CD4-positive, alpha-beta memory T cell (primary cell): ENCODE measurements around the gene GGA1. TPM values are rescaled to one million over a fixed set of nuclear protein-coding genes. Genes with fewer than 3 reads are reported as not detected.

Experiments used
- CTCF ChIA-PET: fragments of 350-600 bp; sonication (Branson Sonifier 250); formaldehyde crosslinking; loops from one replicate; lab custom pipeline; 2021; ENCODE audit warnings: inconsistent platforms; ENCODE audit not compliant: partially characterized antibody; lab: Charles Lee
- POLR2A ChIA-PET: fragments of 350-600 bp; sonication (Branson Sonifier 250); formaldehyde crosslinking; loops from one replicate; lab custom pipeline; 2021; ENCODE audit not compliant: partially characterized antibody; lab: Charles Lee
- DNase-seq, 5 donors: peaks; one replicate each; pipeline versions ENCODE4 v3.0.0 to v3.0.0-alpha.2; 2020 to 2022; ENCODE audit warnings: mixed read lengths in 1 of 5
- H3K27ac ChIP-seq: one replicate; pipeline ENCODE4 v1.7.0; 2013; ENCODE audit warnings: low read depth, low read length
- H3K27me3 ChIP-seq: 2 replicates; pipeline ENCODE4 v1.7.0; 2013; ENCODE audit warnings: mild to moderate bottlenecking, low read length, moderate library complexity; ENCODE audit not compliant: insufficient read depth
- H3K36me3 ChIP-seq: 2 replicates; pipeline ENCODE4 v1.7.0; 2013; ENCODE audit warnings: mild to moderate bottlenecking, low read length, moderate library complexity; ENCODE audit not compliant: insufficient read depth
- H3K4me1 ChIP-seq: 2 replicates; pipeline ENCODE4 v1.7.0; 2013; ENCODE audit warnings: mild to moderate bottlenecking, low read length, moderate library complexity; ENCODE audit not compliant: insufficient read depth
- H3K4me3 ChIP-seq, 2 donors: one replicate each; pipeline ENCODE4 v1.7.0; 2013; ENCODE audit warnings: low read length in 2 of 2, mild to moderate bottlenecking in 1 of 2
- H3K9me3 ChIP-seq, 2 donors: one replicate each; pipeline ENCODE4 v1.7.0; 2013; ENCODE audit warnings: low read length in 2 of 2, control low read depth in 1 of 2; ENCODE audit not compliant: control insufficient read depth in 1 of 2
- H3K27ac Mint-ChIP-seq, 7 donors: one replicate each; pipeline ENCODE4 v1.8.0; 2020 to 2021; ENCODE audit warnings: mixed read lengths in 7 of 7, mild to moderate bottlenecking in 6 of 7, inconsistent platforms in 3 of 7, moderate library complexity in 3 of 7
- H3K27me3 Mint-ChIP-seq, 2 donors: one replicate each; pipeline ENCODE4 v1.8.0; 2020 to 2021; ENCODE audit warnings: mixed read lengths in 2 of 2
- H3K36me3 Mint-ChIP-seq, 2 donors: one replicate each; pipeline ENCODE4 v1.8.0; 2020 to 2021; ENCODE audit warnings: mixed read lengths in 2 of 2, inconsistent platforms in 1 of 2, mild to moderate bottlenecking in 1 of 2
- H3K4me1 Mint-ChIP-seq, 4 donors: one replicate each; pipeline ENCODE4 v1.8.0; 2020 to 2021; ENCODE audit warnings: mixed read lengths in 4 of 4, mild to moderate bottlenecking in 1 of 4
- H3K4me3 Mint-ChIP-seq, 8 donors: one replicate each; pipeline ENCODE4 v1.8.0; 2020 to 2021; ENCODE audit warnings: mixed read lengths in 8 of 8, mild to moderate bottlenecking in 7 of 8, moderate library complexity in 6 of 8, inconsistent platforms in 3 of 8
- H3K9me3 Mint-ChIP-seq, 8 donors: one replicate each; pipeline ENCODE4 v1.8.0; 2020 to 2021; ENCODE audit warnings: mixed read lengths in 8 of 8, mild to moderate bottlenecking in 5 of 8, inconsistent platforms in 3 of 8, moderate library complexity in 1 of 8
- intact Hi-C: fragments of 100-400 bp; cut with micrococcal nuclease; formaldehyde crosslinking; loops from one replicate; pipeline ENCODE4 v1.15.1; 2023
- polyA plus RNA-seq, 2 donors: library from polyadenylated mRNA; unstranded; fragments of 300-500 nt; fragmentation: Illumina TruSeq; gene quantifications; one replicate each; pipeline ENCODE4 v1.2.3, GENCODE V29; 2021
- total RNA-seq, 2 experiments: library from RNA; stranded (reverse); gene quantifications; one replicate each; pipeline ENCODE4 v1.2.3, GENCODE V29; 2021

The GGA1 gene
- total and polyA plus RNA-seq, 4 experiments from 2014 or later = 16.3 to 109 (median 67.5) TPM

GRCh38 chr22:37640591-37641560, 32.2 kb downstream of the GGA1 start:
- Histone ChIP-seq H3K27ac (peak overlapping the region; percentile 64), H3K27me3 (no peaks in the 10 kb centered on the region), H3K4me3 (peak overlapping the region; percentile 75 to 84), H3K4me1 (peaks cover 69% of the 10 kb centered on the region), H3K36me3 (peaks cover 41% of the 10 kb centered on the region), H3K9me3 (no peaks in the 10 kb centered on the region)
- ChIA-PET CTCF (interaction anchor here (7.3 to 20.3 kb wide), 4 partner anchors 14 to 39 kb away, joined by 114 to 558 read pairs (median 357); partner anchors contain the start of genes GGA1, LGALS1, NOL12 and PDXP), POLR2A (interaction anchor here (0.8 to 12.1 kb wide), 10 partner anchors 9 to 49 kb away, joined by 3 to 247 read pairs (median 8); partner anchors contain the start of genes GGA1, LGALS1 and PDXP)
- H3K27me3 Mint-ChIP-seq = no peaks in the 10 kb centered on the region
- peak overlapping the region; percentile 86 to 97 (median 91) for H3K27ac Mint-ChIP-seq
- peak overlapping the region; percentile 90 to 100 (median 94) for H3K4me3 Mint-ChIP-seq
- H3K36me3 Mint-ChIP-seq = peaks cover 16 to 46% of the 10 kb centered on the region in 2 donors
- peak in 2 of 5 donors; percentile 24 to 50 for DNase-seq
- intact Hi-C loops = no loop called here
- H3K9me3 Mint-ChIP-seq = no peaks in the 10 kb centered on the region
- H3K4me1 Mint-ChIP-seq = peaks cover 35 to 74% (median 54%) of the 10 kb centered on the region in 4 donors

GRCh38 chr22:37641561-37641949, 32.9 kb downstream of the GGA1 start:
- H3K4me3 ChIP-seq = peak overlapping the region; percentile 3 to 75
- no peaks in the 10 kb centered on the region for H3K9me3 Mint-ChIP-seq
- H3K4me3 Mint-ChIP-seq = peak overlapping the region; percentile 48 to 100 (median 90)
- no peak for DNase-seq
- intact Hi-C loops = no loop called here
- peak overlapping the region; percentile 64 for H3K27ac ChIP-seq
- peaks cover 47% of the 10 kb centered on the region for H3K36me3 ChIP-seq
- H3K27ac Mint-ChIP-seq = peak overlapping the region; percentile 29 to 91 (median 61)
- ChIA-PET POLR2A (interaction anchor here (1.0 to 12.1 kb wide), 7 partner anchors 9 to 32 kb away, joined by 3 to 247 read pairs (median 94); partner anchors contain the start of genes GGA1, LGALS1 and PDXP), CTCF (interaction anchor here (0.9 to 20.3 kb wide), 6 partner anchors 9 to 50 kb away, joined by 3 to 558 read pairs (median 168); partner anchors contain the start of genes GGA1, LGALS1, NOL12 and PDXP)
- peaks cover 16 to 48% of the 10 kb centered on the region in 2 donors for H3K36me3 Mint-ChIP-seq
- H3K4me1 Mint-ChIP-seq = peaks cover 30 to 67% (median 48%) of the 10 kb centered on the region in 4 donors
- no peaks in the 10 kb centered on the region for H3K27me3 ChIP-seq
- H3K4me1 ChIP-seq = peaks cover 62% of the 10 kb centered on the region
- H3K27me3 Mint-ChIP-seq = no peaks in the 10 kb centered on the region
- no peaks in the 10 kb centered on the region for H3K9me3 ChIP-seq

GRCh38 chr22:37643225-37643847, 34.7 kb downstream of the GGA1 start:
- ChIA-PET CTCF (interaction anchor here (0.9 to 20.3 kb wide), 9 partner anchors 16 to 253 kb away, joined by 3 to 558 read pairs (median 12); partner anchors contain the start of genes GGA1, LGALS1, NOL12 and PDXP), POLR2A (interaction anchor here (0.6 to 12.1 kb wide), 13 partner anchors 14 to 1056 kb away, joined by 3 to 247 read pairs (median 7); partner anchors contain the start of genes GGA1, LGALS1, NOL12 and PDXP)
- H3K36me3 ChIP-seq = peaks cover 62% of the 10 kb centered on the region
- Mint-ChIP-seq H3K4me1 (peaks cover 16 to 49% (median 32%) of the 10 kb centered on the region in 4 donors), H3K27ac (peak overlapping the region; percentile 68 to 91 (median 88)), H3K27me3 (no peaks in the 10 kb centered on the region), H3K4me3 (peak overlapping the region; percentile 15 to 82 (median 58)), H3K9me3 (no peaks in the 10 kb centered on the region), H3K36me3 (peaks cover 22 to 53% of the 10 kb centered on the region in 2 donors)
- no peak overlapping the region for H3K4me3 ChIP-seq
- H3K9me3 ChIP-seq = no peaks in the 10 kb centered on the region
- H3K27ac ChIP-seq = peak overlapping the region; percentile 45
- H3K4me1 ChIP-seq = peaks cover 44% of the 10 kb centered on the region
- no peaks in the 10 kb centered on the region for H3K27me3 ChIP-seq
- DNase-seq = peak; percentile 75 to 84 (median 80)
- intact Hi-C loops = loop anchor here (1.0 kb wide), 3 partner anchors 20 to 38 kb away; no protein-coding TSS in a partner anchor

GRCh38 chr22:37647317-37647716, 38.7 kb downstream of the GGA1 start:
- H3K4me3 ChIP-seq = no peak overlapping the region
- POLR2A ChIA-PET = interaction anchor here (0.8 to 4.5 kb wide), 4 partner anchors 12 to 40 kb away, joined by 3 to 27 read pairs (median 3); partner anchors contain the start of genes LGALS1 and PDXP

GRCh38 chr22:37647928-37648327, 39.3 kb downstream of the GGA1 start:
- Histone ChIP-seq H3K36me3 (peaks cover 88% of the 10 kb centered on the region), H3K4me3 (no peak overlapping the region), H3K27ac (no peak overlapping the region), H3K4me1 (peaks cover 10% of the 10 kb centered on the region), H3K9me3 (no peaks in the 10 kb centered on the region), H3K27me3 (no peaks in the 10 kb centered on the region)
- no peak for DNase-seq
- Mint-ChIP-seq H3K4me3 (no peak overlapping the region), H3K27me3 (no peaks in the 10 kb centered on the region), H3K27ac (peak overlapping the region in 1 of 7 donors; percentile 25), H3K4me1 (peaks cover 7 to 20% (median 11%) of the 10 kb centered on the region in 4 donors), H3K36me3 (peaks cover 33 to 54% of the 10 kb centered on the region in 2 donors), H3K9me3 (no peaks in the 10 kb centered on the region)
- intact Hi-C loops = no loop called here
- ChIA-PET CTCF (interaction anchor here (0.9 to 20.3 kb wide), 4 partner anchors 10 to 35 kb away, joined by 4 to 493 read pairs (median 4); partner anchors contain the start of gene PDXP), POLR2A (interaction anchor here (0.8 to 4.5 kb wide), 5 partner anchors 12 to 39 kb away, joined by 3 to 27 read pairs (median 3); partner anchors contain the start of genes LGALS1 and PDXP)

More at GRCh38 chr22:37647317-37647716, 38.7 kb downstream of the GGA1 start:
- H3K4me3 Mint-ChIP-seq = no peak overlapping the region
- no peaks in the 10 kb centered on the region for H3K27me3 ChIP-seq
- intact Hi-C loops = no loop called here
- peaks cover 16% of the 10 kb centered on the region for H3K4me1 ChIP-seq
- no peaks in the 10 kb centered on the region for H3K27me3 Mint-ChIP-seq
- no peaks in the 10 kb centered on the region for H3K9me3 ChIP-seq
- peak in 1 of 5 donors; percentile 29 for DNase-seq
- no peak overlapping the region for H3K27ac Mint-ChIP-seq
- peaks cover 7 to 26% (median 15%) of the 10 kb centered on the region in 4 donors for H3K4me1 Mint-ChIP-seq
- CTCF ChIA-PET = interaction anchor here (0.9 to 20.3 kb wide), 4 partner anchors 11 to 34 kb away, joined by 4 to 493 read pairs (median 112); partner anchors contain the start of gene PDXP
- no peaks in the 10 kb centered on the region for H3K9me3 Mint-ChIP-seq
- peaks cover 33 to 55% of the 10 kb centered on the region in 2 donors for H3K36me3 Mint-ChIP-seq
- H3K27ac ChIP-seq = no peak overlapping the region
- H3K36me3 ChIP-seq = peaks cover 91% of the 10 kb centered on the region

GRCh38 chr22:37650463-37651136, 42.0 kb downstream of the GGA1 start:
- Histone ChIP-seq H3K4me1 (no peaks in the 10 kb centered on the region), H3K9me3 (no peaks in the 10 kb centered on the region), H3K27ac (no peak overlapping the region), H3K4me3 (no peak overlapping the region), H3K27me3 (no peaks in the 10 kb centered on the region), H3K36me3 (peaks cover 75% of the 10 kb centered on the region)
- DNase-seq = no peak
- H3K27me3 Mint-ChIP-seq = no peaks in the 10 kb centered on the region
- H3K9me3 Mint-ChIP-seq = no peaks in the 10 kb centered on the region
- H3K4me3 Mint-ChIP-seq = no peak overlapping the region
- intact Hi-C loops = no loop called here
- POLR2A ChIA-PET = interaction anchor here (0.6 to 4.5 kb wide), 6 partner anchors 9 to 34 kb away, joined by 3 to 27 read pairs (median 3); partner anchors contain the start of genes PDXP and SH3BP1
- peaks cover 0 to 2% (median 0%) of the 10 kb centered on the region in 4 donors for H3K4me1 Mint-ChIP-seq
- H3K27ac Mint-ChIP-seq = peak overlapping the region in 1 of 7 donors; percentile 25
- CTCF ChIA-PET = interaction anchor here (0.7 kb wide), 1 partner anchor 9 kb away, joined by 3 read pairs; no protein-coding TSS in a partner anchor
- H3K36me3 Mint-ChIP-seq = peaks cover 24 to 47% of the 10 kb centered on the region in 2 donors
